Cortex of kidney (tissue), 1 donor: ENCODE data around the gene ABCB9.
"Not testable (repeated sequence)": the region's sequence is repeated elsewhere in the genome, so short reads cannot be mapped to it uniquely, and the experiment has no call there.

Source experiments
- DNase-seq: peaks from one replicate; lab custom pipeline; 2025; lab: John Stamatoyannopoulos, UW

ABCB9 gene

DNA sequence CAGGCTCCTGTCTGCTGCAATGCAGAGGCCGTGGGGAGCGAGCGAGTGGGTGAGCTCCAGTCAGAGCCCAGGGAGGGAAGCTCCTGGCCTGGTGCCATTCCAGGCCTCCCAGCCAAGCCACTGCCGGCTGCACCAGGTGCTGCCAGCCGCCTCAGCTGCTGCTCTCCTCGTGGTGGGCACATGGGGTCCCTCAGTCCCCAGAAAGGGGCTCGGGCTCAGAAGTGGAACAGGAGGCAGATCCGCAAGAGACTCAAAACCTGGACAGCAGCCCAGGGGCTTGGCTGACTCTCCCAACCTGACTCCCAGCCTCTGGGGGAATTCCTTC, 2.4 kb downstream of the ABCB9 start:
- DNase-seq = no peak

DNA sequence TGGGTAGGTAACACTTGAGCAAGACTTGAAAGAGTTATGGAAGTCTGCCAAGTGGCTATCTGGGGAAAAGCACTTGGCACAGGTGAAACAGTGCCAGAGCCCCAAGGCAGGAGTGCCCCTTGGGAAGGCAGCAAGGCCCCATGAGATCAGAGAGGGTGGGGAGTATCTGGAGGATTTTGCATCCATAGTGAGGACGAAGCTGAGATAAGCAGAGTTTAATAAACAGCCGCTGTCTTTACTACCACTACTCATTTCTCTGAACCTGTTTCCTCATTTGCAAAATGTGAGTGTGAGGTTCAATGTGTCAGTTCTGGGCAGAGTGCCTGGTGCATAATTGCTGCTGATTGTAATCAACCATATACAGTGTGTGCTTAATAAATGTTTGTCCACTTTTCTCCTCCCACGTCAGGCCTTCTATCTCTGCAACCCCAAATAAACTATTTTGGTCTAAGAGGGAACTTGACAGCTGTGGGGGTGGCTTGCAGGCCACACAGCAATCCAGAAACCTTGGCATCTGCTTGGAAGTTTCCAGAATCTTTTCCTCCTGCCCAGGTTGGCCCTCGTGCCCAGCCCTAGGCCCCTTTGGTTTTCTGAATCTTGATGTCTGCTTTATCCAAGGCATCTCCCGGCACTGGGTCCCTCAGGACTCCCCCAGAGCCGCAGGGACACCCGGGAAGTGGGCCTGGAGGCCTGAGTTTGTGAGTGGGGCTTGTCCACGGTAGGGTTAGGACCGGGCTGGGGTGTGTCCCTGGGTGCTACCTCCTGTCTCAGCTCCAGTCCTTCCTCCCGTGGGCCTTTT, 4.5 kb downstream of the ABCB9 start:
- no peak for DNase-seq

DNA sequence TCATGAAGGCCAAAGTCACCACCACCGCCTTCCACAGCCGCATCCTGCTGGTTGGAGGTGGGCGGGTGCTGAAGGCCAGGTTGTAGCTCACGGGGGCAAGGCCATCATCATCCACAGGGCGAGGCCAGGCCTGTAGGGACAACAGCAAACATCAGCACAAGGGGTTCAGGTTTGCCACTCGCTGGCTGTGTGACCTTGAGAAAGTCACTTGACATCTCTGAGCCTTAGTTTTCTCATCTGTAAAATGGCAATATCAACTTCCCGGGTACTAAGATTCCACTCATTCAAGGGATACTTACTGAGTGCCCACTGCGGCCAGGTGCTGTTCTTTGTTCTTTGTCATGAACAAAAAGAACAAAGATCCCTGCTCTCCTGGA, 6.1 kb downstream of the ABCB9 start:
- no peak for DNase-seq

DNA sequence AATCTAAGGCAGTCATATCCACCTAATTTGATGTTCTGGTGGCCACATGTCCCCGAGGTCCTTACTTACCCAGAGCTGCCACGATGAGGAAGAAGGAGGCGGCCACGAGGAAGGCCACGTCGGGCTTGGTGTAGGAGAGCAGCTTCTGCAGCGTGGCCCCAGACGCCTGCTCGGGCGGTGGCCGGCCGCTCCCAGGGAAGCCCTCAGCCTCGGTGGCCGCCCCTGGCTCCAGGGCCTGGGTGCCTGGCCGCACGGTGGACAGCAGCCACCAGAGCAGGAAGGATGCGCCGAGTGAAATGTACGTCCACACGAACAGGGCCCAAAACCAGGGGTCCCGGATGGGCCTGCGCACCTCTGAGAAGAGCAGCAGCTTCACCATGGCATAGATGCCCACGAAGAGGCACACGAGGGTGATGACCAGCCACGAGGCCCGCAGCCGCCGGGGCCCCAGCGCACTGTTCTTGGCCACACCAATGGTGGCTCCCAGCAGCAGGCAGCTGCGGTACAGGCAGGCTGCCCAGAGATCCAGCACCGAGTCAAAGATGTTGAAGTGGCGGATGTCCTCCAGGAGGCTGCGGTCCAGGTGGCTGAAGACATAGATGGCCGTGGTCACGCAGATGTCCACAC, 6.6 kb downstream of the ABCB9 start:
- no peak for DNase-seq

DNA sequence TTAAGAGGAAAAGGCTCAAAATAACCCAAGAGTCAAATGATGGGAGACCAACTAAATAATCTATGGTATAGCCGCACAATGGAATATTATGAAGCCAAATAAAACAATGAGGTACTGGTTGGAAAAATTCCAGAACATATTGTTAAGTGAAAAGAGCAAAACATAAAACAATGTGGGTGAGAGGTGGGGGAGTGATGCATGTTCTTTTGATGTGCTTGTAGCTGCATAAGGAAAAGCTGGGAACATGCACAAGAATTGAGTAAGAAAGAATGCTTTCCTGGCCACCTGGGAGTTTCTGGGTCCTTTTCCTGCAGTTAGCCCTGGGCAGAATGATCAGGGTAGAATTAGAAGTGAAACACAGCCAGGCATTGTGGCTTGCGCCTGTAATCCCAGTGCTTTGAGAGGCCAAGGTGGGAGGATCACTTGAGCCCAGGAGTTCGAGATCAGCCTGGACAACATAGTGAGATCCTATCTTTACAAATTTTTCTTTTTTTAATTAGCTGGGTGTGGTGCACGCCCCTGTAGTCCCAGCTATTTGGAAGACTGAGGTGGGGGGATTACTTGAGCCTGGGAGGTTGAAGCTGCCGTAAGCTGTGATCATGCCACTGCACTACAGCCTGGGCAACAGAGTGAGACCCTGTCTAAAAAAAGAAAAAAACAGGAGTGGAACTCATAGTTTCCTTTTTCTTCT, 7.9 kb downstream of the ABCB9 start:
- DNase-seq = no peak

DNA sequence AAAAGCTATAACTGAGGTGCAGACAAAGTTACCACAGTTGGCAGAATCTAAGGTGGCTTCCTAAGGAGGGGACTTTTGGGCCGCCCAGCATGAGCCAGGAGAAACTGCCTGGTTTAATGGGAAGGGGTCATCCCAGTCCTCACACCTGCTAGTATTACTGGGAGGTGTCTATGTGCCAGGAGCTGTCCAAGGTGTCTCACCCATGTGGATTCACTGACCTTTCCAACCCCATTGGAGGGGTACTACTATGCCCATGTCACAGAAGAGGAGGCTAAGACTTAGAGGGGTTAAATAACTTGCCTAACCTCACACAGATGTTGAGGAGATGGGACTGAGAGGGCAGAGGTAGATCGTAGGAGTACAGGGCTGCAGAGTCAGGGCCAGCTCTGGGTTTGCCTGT, 10.2 kb downstream of the ABCB9 start:
- no peak for DNase-seq

DNA sequence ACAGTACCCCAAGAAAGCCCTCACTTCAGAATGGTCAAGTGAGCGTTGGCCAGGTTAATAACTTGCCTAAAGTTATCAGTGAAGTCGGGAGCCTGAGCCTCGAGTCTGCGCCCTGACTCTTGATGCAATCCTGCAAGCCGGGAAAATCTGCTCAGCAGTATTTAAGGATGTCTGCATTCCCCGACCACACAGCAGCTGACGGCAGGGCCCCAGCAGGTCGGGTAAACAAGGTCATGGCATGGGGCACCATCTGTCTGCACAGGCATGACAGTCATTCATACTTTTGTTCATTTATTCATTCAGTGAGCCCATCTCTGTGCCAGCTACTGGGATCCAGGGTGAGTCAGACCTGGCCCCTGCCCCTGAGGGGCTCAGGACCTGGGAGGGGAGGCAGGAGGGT, 11.1 kb downstream of the ABCB9 start:
- DNase-seq = no peak

DNA sequence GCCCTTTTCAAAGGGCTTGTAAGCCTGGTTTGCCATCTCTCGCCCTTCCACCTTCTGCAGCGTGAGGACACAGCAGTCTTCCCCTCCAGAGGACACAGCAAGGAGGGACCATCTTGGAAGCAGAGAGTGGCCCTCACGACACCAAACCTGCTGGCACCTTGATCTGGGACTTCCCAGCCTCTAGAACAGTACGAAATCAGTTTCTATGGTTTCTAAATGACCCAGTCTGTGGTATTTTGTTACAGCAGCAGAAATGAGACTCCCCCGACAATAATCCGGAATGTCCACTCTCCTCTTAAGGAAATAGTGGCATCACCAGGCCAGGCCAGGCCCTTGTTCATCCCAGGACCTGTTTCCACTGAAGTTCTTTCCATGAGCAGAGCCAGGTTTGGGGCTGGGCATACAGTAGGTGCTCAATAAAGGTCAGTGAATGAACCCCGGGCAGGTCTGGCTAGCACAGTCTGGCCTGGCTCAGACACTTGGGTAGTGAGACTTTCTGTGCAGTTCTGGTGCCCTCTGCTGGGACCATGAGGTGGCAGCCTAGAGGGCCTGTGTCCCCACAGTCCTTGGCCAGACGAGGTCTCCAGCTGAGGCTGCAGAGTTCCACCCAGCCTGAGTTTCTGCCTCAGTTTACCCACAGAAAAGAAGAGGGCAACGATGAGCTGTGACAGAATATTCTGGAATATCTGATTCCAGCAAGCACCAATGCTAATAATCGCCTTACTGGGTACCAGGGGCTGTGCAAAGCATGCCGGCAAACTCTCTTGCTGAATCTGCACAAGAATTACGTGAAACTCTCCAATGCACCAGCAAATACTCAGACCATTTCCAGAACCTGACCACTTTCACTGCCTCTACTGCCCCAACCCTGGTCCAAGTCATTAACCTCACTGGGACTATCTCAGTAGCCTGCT, 14.0 kb downstream of the ABCB9 start:
- no peak for DNase-seq

DNA sequence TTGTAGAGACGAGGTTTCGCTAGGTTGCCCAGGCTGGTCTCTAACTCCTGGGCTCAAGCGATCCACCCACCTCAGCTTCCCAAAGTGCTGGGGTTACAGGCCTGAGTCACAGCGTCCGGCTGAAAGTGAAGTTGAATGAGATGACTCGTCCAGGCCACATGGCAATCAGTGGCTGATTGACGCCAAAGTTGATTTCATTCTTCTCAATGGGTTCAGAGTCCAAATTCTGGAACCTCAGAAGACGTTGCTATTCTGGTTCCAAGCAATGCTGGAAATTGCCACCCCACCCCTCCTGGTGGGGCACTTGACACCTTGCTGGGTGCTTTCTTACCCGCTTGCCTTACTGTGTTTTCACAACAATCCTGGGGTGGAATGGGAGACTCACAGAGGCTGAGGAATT, 14.9 kb downstream of the ABCB9 start:
- no peak for DNase-seq

DNA sequence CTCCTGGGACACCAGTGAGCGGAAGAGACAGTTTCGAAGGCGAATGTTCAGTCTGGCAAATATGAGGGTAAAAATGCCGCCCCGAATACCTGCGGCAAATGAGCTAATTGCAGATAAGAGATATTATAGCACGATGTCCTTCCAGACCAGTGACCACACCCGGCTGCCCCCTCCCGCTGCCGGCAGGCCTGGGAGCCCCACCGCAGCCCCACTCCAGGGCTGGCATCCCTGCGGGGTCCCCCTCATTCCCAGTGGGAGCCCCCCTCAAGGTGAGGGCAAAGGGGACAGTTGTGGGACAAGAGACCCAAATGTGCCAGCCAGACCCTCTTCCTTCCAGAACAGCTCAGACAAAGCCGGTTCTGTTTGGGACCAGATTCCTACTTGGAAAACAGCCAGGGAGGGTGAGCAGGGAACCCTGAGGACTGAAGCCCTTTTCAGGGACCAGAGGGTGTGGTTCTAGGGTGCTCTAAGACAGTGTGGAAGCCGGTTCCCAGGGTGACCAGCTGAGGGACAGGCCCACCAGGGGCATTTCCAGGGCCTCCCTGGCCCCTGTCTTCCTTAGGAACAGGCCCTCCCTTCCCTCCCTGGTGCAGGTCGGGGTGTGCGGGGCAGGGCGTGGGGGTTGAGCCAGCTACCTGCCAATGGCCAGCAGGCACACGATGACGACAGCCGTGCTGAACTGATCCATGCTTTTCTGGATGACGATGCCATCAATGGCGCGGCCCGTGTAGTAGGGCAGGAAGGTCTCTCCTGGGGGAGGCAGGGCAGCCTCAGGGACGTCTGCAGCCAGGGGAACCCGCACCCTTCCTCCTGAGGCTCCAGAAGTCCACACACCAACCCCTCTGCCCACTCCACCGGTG, 16.2 kb downstream of the ABCB9 start:
- no peak for DNase-seq

DNA sequence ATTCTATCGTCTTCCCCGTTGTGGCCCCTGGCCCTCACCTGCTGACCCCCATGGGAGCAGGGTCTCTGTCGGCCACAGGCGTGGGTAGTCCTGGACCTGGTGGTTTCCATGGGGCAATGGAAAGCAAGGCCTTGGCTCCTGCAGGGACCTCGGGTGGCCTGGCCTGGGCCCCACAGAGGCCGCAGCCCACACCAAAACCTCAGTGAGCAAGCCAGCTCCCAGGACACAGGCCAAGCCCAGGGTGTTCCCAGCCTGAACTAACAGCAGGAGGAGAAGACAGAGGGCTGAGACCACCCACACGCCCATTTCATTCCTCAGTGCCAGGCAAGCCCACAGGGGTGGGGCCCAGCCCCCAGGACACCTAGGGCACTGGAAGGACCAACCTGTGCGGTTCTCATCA, 16.9 kb downstream of the ABCB9 start:
- no peak for DNase-seq

DNA sequence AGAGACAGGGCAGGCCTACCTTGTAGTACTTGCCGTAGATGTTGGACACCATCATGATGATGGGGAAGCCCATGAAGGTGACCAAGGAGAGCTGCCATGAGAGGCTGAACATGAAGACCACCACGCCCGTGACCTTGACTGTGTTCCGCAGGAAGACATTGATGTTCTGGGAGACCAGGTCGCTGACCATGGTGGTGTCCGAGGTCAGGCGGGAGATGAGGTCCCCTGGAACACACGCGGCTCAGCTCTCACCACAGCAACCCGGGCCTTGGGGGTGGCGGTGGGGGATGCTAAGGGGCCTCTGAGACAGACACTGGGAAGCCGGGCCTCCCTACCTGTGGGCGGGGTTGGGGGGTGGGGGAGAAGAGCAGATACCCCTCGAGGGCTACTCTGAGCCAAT, 17.7 kb downstream of the ABCB9 start:
- no peak for DNase-seq

DNA sequence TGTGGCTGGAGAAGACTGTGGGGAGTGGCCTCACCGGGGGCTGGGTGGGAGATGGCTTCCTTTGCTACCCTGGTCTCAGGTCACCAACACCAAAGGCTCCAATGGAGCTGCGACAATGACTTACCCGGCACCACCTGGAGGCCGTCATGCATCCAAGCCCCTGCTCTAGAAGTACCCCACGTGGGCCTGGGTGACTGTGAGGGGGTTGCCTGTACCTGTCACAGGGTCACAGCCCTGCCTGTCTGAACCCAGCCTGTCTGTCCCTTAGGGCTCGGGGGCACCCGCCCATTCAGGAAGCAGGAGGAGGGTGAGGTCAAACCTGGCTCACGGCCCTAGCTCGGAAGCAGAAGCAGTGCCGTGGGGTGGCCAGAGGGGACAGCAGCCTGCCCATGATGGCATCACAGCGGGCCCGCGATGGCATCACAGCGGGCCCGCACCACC, 18.9 kb downstream of the ABCB9 start:
- no peak for DNase-seq

DNA sequence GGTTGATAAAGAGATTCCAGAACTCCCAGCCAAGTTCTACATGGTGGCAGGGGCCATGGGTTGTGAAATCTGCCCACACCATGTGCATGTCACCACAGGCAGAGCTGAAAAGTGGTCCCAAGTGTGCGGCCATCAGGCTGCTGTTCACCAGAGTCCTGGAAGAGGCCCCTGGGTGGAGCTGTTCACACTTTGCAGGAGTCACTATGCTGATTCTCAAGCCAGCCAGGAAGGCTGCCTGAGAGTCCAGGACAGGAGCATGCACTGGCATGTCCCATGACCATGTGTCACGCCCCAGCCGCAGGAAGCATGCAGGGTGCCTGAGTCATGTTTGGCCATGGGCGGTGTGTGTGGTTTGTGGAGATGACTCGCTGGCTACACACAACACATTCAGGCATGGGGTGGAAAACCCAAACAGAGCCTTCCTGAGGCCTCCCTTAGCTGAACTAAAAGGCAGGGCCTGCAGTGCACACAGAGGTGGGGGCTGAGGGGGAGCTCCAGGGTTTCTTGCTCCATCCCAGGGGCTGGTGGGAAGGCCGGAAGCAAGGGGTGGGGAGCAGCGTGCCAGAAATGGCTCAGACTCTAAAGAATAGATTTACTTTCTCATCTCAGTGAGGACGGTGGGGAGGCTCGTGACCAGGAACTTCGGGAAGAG, 19.4 kb downstream of the ABCB9 start:
- DNase-seq = no peak

DNA sequence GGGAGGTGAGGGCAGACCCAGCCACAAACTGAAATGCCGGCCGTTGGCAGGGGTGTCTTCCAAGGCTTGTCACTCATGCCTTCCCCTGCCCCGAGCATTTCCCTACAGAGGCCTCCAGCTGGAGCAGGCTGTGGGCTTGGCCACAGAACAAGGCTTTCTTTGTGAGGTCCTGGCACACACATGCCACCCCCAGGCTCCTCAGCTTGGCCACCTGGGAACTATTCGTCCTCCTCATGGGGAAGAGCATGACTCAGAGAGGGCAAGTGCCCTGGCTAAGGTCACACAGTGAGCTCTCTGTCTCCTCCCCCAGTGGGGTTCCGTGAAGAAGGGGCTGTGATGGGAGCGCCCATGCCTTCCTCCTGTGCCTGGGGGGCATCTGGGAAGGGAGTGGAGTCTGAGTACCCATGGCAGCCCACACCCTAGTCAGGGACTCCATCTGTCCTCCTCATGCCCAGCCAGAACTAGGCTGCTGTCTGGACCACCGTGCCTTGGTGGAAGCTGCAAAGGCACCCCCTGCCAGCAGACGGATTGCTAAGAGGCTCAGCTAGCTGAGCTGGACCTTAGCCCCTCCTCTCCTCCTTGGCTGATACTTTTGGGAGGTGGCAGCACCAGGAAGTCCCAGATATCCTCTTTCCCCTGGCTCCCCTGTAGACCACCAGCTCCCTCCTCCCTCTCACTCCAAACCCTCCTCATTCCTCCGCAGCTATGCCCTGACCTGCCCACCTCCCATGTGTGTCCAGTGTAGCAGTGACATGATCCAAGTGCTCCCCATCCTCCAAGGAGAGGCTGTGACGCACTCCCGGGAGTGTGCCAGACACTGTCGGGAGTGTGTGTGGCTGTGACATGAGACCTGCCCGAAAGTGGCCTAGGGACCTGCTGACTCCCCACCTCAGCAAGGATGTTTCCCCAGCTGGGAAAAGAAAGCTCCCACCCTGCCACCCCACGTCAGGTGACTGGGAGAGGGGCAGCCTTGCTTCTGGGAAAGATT, 21.4 kb downstream of the ABCB9 start:
- no peak for DNase-seq

DNA sequence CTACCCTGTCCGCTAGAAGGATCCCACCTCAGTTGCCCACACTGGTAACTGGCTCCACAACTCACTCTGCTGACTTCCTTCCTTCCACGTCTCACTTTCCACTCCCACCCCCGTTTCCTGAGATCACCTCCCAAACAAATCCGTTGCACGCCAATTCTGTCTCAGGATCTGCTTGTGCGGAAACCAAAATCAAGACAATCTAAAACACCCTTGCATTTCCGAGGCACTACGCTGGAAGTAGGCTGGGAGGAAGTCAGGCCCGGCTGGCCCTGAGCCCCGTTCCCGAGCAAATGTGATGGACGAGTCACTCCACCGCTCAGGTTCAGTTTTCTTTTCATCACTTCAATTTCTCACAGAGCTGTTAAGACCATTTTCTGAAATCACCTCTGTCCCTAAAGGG, 23.1 kb downstream of the ABCB9 start:
- no peak for DNase-seq

DNA sequence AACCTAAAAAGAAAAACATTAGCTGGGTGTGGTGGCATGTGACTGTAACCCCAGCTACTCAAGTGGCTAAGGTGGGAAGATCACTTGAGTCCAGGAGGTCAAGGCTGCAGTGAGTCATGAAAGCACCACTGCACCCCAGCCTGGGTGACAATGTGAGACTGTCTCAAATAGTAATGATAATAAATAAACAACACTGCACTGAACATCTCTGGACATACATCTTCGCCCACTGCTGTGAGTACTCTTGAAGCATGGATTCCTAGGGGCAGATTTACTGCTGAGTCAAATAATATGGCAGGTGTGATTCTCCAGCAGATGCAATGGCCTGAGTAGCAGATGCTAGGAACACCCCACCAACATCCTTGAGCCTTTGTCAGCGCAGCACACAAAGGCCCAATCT, 23.6 kb downstream of the ABCB9 start:
- no peak for DNase-seq

DNA sequence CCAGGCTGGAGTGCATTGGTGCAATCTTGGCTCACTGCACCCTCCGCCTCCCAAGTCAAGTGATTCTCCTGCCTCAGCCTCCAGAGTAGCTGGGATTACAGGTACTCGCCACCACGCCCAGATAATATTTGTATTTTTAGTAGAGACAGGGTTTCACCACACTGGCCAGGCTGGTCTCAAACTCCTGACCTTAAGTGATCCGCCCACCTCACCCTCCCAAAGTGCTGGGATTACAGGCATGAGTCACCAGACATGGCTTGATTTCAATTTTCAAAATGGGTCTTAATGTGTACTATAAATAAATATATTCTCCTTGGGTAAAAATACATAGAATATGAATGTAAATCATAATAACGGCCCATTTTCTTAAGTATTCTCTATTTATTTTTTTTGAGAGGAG, 24.9 kb downstream of the ABCB9 start:
- not testable (repeated sequence) for DNase-seq

DNA sequence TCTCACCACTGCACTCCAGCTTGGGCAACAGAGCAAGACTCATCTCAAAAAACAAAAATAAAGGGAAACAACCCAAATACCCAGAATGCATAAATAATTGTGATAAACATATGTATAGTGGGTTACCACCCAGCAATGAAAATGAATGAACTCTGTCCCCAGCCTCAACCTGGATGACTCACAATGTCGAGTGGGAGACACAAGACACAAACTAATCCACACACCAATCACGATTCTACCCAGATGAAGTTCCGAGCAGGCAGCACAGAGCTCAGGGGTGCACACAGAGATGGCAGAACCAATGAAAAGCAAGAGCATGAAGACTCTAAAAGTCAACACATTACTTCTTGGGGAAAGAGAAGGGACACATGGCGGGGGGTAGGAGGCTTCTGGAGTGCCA, 27.1 kb downstream of the ABCB9 start:
- DNase-seq = no peak
